HepG2 (cell line): ENCODE results near the gene ELF2. TPM values are rescaled to one million over a fixed set of nuclear protein-coding genes. Genes with fewer than 3 reads are reported as not detected.

ENCODE experiments used
- CBFB ChIP-seq: sonication (generic); formaldehyde crosslinking; IDR thresholded peaks from 2 replicates; pipeline ENCODE4 v1.4.0; 2020; ENCODE audit warnings: missing genetic modification reagents
- ELF1 ChIP-seq: sonication (generic); formaldehyde crosslinking; IDR thresholded peaks from 2 replicates; pipeline ENCODE4 v1.4.0; 2020; ENCODE audit warnings: missing genetic modification reagents
- FOXO1 ChIP-seq: sonication (generic); formaldehyde crosslinking; IDR thresholded peaks from 2 replicates; pipeline ENCODE4 v1.4.0; 2020; ENCODE audit warnings: missing genetic modification reagents
- HOXA3 ChIP-seq: sonication (generic); formaldehyde crosslinking; IDR thresholded peaks from 2 replicates; pipeline ENCODE4 v1.5.0; 2020; ENCODE audit warnings: missing genetic modification reagents
- KDM3A ChIP-seq: IDR thresholded peaks from 2 replicates; pipeline ENCODE4 v1.6.1; 2018; ENCODE audit warnings: low read depth, missing compliant biosample characterization
- MXD4 ChIP-seq: IDR thresholded peaks from 2 replicates; pipeline ENCODE4 v1.6.1; 2016; ENCODE audit warnings: mild to moderate bottlenecking, missing biosample characterization, missing genetic modification reagents
- NFYB ChIP-seq: sonication (generic); formaldehyde crosslinking; IDR thresholded peaks from 2 replicates; pipeline ENCODE4 v1.4.0; 2020; ENCODE audit warnings: missing genetic modification reagents
- SATB2 ChIP-seq: sonication (generic); formaldehyde crosslinking; IDR thresholded peaks from 2 replicates; pipeline ENCODE4 v1.5.0; 2020; ENCODE audit warnings: missing genetic modification reagents
- SIN3A ChIP-seq: IDR thresholded peaks from 2 replicates; pipeline ENCODE4 v1.6.1; 2011; ENCODE audit warnings: low read depth, mild to moderate bottlenecking, control low read depth, low read length, borderline replicate concordance
- SP2 ChIP-seq: sonication (generic); formaldehyde crosslinking; IDR thresholded peaks from 2 replicates; pipeline ENCODE4 v1.5.1; 2020; ENCODE audit warnings: mild to moderate bottlenecking, missing genetic modification reagents
- ZFX ChIP-seq: sonication (generic); formaldehyde crosslinking; IDR thresholded peaks from 2 replicates; pipeline ENCODE4 v1.4.0; 2020; ENCODE audit warnings: mild to moderate bottlenecking, low read depth, missing genetic modification reagents, moderate library complexity
- ZNF101 ChIP-seq: sonication (generic); formaldehyde crosslinking; IDR thresholded peaks from 2 replicates; pipeline ENCODE4 v1.4.0; 2020; ENCODE audit warnings: mild to moderate bottlenecking, low read depth, missing genetic modification reagents, borderline replicate concordance
- ZNF138 ChIP-seq: sonication (generic); formaldehyde crosslinking; IDR thresholded peaks from 2 replicates; pipeline ENCODE4 v1.5.0; 2020; ENCODE audit warnings: mild to moderate bottlenecking, low read depth, missing genetic modification reagents
- ZNF180 ChIP-seq: sonication (generic); formaldehyde crosslinking; IDR thresholded peaks from 2 replicates; pipeline ENCODE4 v1.4.0; 2020; ENCODE audit warnings: low read depth, missing genetic modification reagents, borderline replicate concordance
- ZNF326 ChIP-seq: sonication (generic); formaldehyde crosslinking; IDR thresholded peaks from 2 replicates; pipeline ENCODE4 v1.4.0; 2020; ENCODE audit warnings: missing genetic modification reagents, borderline replicate concordance
- ZNF367 ChIP-seq: sonication (generic); formaldehyde crosslinking; IDR thresholded peaks from 2 replicates; pipeline ENCODE4 v1.4.0; 2020; ENCODE audit warnings: missing genetic modification reagents, borderline replicate concordance
- ZNF431 ChIP-seq: sonication (generic); formaldehyde crosslinking; IDR thresholded peaks from 2 replicates; pipeline ENCODE4 v1.9.0; 2022; ENCODE audit warnings: missing genetic modification reagents, low read depth, mild to moderate bottlenecking, borderline replicate concordance
- ZNF549 ChIP-seq: sonication (generic); formaldehyde crosslinking; IDR thresholded peaks from 2 replicates; pipeline ENCODE4 v1.5.0; 2020; ENCODE audit warnings: missing genetic modification reagents
- ZNF713 ChIP-seq: sonication (generic); formaldehyde crosslinking; IDR thresholded peaks from 2 replicates; pipeline ENCODE4 v1.4.0; 2020; ENCODE audit warnings: mild to moderate bottlenecking, missing genetic modification reagents
- ZNF772 ChIP-seq: sonication (generic); formaldehyde crosslinking; IDR thresholded peaks from 2 replicates; pipeline ENCODE4 v1.5.0; 2020; ENCODE audit warnings: mild to moderate bottlenecking, missing genetic modification reagents
- ZSCAN21 ChIP-seq: sonication (generic); formaldehyde crosslinking; IDR thresholded peaks from 2 replicates; pipeline ENCODE4 v1.8.0; 2022; ENCODE audit warnings: mild to moderate bottlenecking, missing genetic modification reagents, moderate library complexity, borderline replicate concordance
- polyA plus RNA-seq, 8 experiments: library from polyadenylated mRNA; depleted of rRNA in 3 of 8; stranded (reverse) in 7 of 8; unstranded in 1 of 8; fragments of >200 nt; fragmentation: Illumina TruSeq in 4 of 8; extraction: Trizol in 4 of 8; gene quantifications; 2 replicates each; pipeline versions ENCODE4 v1.2.1 to v1.2.3, GENCODE V29; 2011 to 2016; ENCODE audit warnings: low read depth in 4 of 8, missing spikeins in 1 of 8, mixed read lengths in 1 of 8; ENCODE audit not compliant: insufficient read depth in 1 of 8
- total RNA-seq, 5 experiments: library from RNA; depleted of rRNA; stranded (reverse); fragments of >200 nt; fragmentation: Illumina TruSeq; extraction: Trizol; gene quantifications; 2 replicates each; pipeline ENCODE4 v1.2.3, GENCODE V29; 2016; ENCODE audit warnings: low read depth in 1 of 5
- TF ChIP-seq, protein P1 (sequence below): sonication (generic); formaldehyde crosslinking; IDR thresholded peaks from 2 replicates; pipeline ENCODE4 v1.4.0; 2020; ENCODE audit warnings: missing genetic modification reagents
- TF ChIP-seq, protein P2 (sequence below): sonication (generic); formaldehyde crosslinking; IDR thresholded peaks from 2 replicates; pipeline ENCODE4; 2020; ENCODE audit warnings: missing genetic modification reagents, mild to moderate bottlenecking, borderline replicate concordance
- TF ChIP-seq, protein P3 (sequence below): IDR thresholded peaks from 2 replicates; pipeline ENCODE4 v1.6.1; 2016; ENCODE audit warnings: low read depth, borderline replicate concordance
- TF ChIP-seq, protein P4 (sequence below): sonication (generic); formaldehyde crosslinking; IDR thresholded peaks from 2 replicates; pipeline ENCODE4 v1.8.1; 2023; ENCODE audit warnings: mild to moderate bottlenecking, moderate library complexity, missing genetic modification reagents

The ELF2 gene
- total and polyA plus RNA-seq, 2 of the 13 experiments (the other 11 are each of a cell fraction or from before 2014, with no cell fraction given) = 28.6 to 35.4 TPM

DNA sequence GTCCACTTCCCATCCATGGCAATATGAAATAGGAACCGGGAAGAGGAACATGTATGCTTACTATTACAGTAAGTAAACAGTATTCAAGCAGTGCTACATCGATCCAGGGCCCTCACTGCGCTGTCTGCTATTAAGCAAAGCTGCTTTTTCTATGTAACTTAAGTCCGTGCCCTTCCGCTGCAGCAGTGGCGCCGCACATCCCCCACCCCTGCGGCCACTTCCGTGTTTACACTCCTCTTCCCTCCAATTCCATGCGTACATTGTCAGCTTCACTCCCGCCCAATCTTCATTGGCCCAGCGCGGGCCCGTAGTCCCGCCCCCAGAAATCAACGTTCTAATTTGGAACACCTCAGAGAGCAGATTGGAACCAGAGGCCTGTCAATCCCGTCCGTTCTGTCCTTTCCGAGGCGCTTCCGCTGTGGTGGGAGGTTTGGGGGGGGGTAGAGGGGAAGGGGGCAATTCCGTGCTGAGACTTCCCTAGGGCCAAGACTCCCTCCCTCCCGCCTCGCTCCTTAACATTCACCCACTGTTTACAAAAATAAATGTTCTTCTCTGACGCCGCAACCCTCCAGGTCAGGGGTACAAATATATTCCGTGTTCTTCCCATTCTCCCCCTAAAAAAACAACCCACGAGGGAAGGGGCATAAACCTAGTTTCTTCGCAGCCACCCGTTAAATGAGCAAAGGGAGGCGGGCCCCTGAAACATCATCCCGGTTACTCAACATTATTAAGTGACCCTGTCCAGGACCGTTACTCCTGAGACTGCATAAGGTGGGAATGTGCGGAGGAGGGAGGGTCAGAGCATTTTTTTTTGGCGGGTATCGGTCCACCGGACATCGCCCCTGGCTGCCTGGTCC, 94.0 kb downstream of the ELF2 start (continued):
- TF ChIP-seq, protein P1, sequence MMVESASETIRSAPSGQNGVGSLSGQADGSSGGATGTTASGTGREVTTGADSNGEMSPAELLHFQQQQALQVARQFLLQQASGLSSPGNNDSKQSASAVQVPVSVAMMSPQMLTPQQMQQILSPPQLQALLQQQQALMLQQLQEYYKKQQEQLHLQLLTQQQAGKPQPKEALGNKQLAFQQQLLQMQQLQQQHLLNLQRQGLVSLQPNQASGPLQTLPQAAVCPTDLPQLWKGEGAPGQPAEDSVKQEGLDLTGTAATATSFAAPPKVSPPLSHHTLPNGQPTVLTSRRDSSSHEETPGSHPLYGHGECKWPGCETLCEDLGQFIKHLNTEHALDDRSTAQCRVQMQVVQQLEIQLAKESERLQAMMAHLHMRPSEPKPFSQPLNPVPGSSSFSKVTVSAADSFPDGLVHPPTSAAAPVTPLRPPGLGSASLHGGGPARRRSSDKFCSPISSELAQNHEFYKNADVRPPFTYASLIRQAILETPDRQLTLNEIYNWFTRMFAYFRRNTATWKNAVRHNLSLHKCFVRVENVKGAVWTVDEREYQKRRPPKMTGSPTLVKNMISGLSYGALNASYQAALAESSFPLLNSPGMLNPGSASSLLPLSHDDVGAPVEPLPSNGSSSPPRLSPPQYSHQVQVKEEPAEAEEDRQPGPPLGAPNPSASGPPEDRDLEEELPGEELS (CRISPR knock-in tag) = peak; percentile 80
- TF ChIP-seq, protein P2, sequence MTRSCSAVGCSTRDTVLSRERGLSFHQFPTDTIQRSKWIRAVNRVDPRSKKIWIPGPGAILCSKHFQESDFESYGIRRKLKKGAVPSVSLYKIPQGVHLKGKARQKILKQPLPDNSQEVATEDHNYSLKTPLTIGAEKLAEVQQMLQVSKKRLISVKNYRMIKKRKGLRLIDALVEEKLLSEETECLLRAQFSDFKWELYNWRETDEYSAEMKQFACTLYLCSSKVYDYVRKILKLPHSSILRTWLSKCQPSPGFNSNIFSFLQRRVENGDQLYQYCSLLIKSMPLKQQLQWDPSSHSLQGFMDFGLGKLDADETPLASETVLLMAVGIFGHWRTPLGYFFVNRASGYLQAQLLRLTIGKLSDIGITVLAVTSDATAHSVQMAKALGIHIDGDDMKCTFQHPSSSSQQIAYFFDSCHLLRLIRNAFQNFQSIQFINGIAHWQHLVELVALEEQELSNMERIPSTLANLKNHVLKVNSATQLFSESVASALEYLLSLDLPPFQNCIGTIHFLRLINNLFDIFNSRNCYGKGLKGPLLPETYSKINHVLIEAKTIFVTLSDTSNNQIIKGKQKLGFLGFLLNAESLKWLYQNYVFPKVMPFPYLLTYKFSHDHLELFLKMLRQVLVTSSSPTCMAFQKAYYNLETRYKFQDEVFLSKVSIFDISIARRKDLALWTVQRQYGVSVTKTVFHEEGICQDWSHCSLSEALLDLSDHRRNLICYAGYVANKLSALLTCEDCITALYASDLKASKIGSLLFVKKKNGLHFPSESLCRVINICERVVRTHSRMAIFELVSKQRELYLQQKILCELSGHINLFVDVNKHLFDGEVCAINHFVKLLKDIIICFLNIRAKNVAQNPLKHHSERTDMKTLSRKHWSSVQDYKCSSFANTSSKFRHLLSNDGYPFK = no peak
- TF ChIP-seq SIN3A = peak; percentile 98
- TF ChIP-seq ZNF180 (CRISPR knock-in tag) = no peak
- TF ChIP-seq ZNF367 = no peak
- TF ChIP-seq FOXO1 (CRISPR knock-in tag) = peak; percentile 91
- peak; percentile 33; the same call in 1 of the 2 replicates for TF ChIP-seq KDM3A
- TF ChIP-seq, protein P3, sequence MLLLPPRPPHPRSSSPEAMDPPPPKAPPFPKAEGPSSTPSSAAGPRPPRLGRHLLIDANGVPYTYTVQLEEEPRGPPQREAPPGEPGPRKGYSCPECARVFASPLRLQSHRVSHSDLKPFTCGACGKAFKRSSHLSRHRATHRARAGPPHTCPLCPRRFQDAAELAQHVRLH (CRISPR knock-in tag) = no peak
- peak; percentile 93 for TF ChIP-seq NFYB
- peak; percentile 98 for TF ChIP-seq ELF1 (CRISPR knock-in tag)
- no peak for TF ChIP-seq ZNF713 (CRISPR knock-in tag)
- peak; percentile 93 for TF ChIP-seq SP2 (CRISPR knock-in tag)
- TF ChIP-seq ZNF101 = no peak
- peak; percentile 79; the same call in 1 of the 2 replicates for TF ChIP-seq CBFB (CRISPR knock-in tag)
- no peak for TF ChIP-seq SATB2 (CRISPR knock-in tag)
- TF ChIP-seq ZNF326 = no peak
- TF ChIP-seq MXD4 = no peak
- no peak; the same call in 1 of the 2 replicates for TF ChIP-seq ZNF772 (CRISPR knock-in tag)
- 0 out of 2 replicates have a peak, but pooled peaks have one; percentile 25 for TF ChIP-seq ZFX
- TF ChIP-seq, protein P4, sequence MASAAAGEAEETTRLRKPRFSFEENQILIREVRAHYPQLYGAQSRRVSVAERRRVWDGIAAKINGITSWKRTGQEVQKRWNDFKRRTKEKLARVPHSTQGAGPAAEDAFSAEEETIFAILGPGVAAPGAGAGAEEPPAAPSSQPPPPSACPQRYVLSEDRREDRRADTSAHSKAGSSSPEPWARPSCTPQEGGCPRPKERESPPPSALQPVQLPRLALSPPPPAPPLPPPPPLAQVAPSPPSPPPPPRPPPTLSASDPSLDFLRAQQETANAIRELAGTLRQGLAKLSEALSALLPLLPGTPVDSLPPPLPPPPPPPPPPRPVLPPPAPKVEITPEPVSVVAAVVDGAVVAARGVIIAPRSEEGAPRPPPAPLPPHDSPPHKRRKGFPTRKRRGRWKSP (CRISPR knock-in tag) = no peak
- TF ChIP-seq HOXA3 = peak; percentile 76
- TF ChIP-seq ZNF549 = no peak
- peak; percentile 73 for TF ChIP-seq ZSCAN21 (CRISPR knock-in tag)
- no peak for TF ChIP-seq ZNF138 (CRISPR knock-in tag)
- no peak for TF ChIP-seq ZNF431 (CRISPR knock-in tag)
